K562 (cell line): ENCODE measurements around the gene FIZ1. TPM values are rescaled to one million over a fixed set of nuclear protein-coding genes. Genes with fewer than 3 reads are reported as not detected.
A peak's percentile ranks its signal among the peaks of the same experiment; 100 is the strongest.

ENCODE experiments used
- ADNP ChIP-seq: fragments of 200-800 bp; sonication (Bioruptor generic); IDR thresholded peaks from 2 replicates; pipeline ENCODE4 v1.6.1; 2016; ENCODE audit warnings: missing genetic modification characterization, missing compliant biosample characterization
- CXXC5 ChIP-seq: fragments of 250-450 bp; sonication (Bioruptor Pico); IDR thresholded peaks from 2 replicates; pipeline ENCODE4 v1.8.0; 2022; ENCODE audit warnings: inconsistent platforms, mild to moderate bottlenecking, moderate library complexity
- GABPA ChIP-seq: fragments of 200-800 bp; sonication (Bioruptor generic); conservative IDR thresholded peaks from 2 replicates; pipeline ENCODE4 v1.6.1; 2016; ENCODE audit warnings: low read depth, missing genetic modification characterization, missing compliant biosample characterization
- HCFC1 ChIP-seq: IDR thresholded peaks from 2 replicates; pipeline ENCODE4 v1.6.1; 2012; ENCODE audit warnings: low read depth, low read length, improper control_type of control experiment
- ILF3 ChIP-seq: fragments of 450-650 bp; IDR thresholded peaks from 2 replicates; pipeline ENCODE4 v1.6.1; 2018; ENCODE audit warnings: antibody characterized with exemption, mild to moderate bottlenecking, moderate library complexity, borderline replicate concordance
- NBN ChIP-seq: fragments of 450-650 bp; IDR thresholded peaks from 2 replicates; pipeline ENCODE4 v1.6.1; 2016; ENCODE audit warnings: low read depth, mild to moderate bottlenecking
- SPI1 ChIP-seq: IDR thresholded peaks from 2 replicates; pipeline ENCODE4 v1.6.1; 2011; ENCODE audit warnings: low read depth, low read length, control low read depth, borderline replicate concordance
- XRCC3 ChIP-seq: fragments of 450-650 bp; IDR thresholded peaks from 2 replicates; pipeline ENCODE4 v1.6.1; 2017; ENCODE audit warnings: mild to moderate bottlenecking, moderate library complexity
- ZNF785 ChIP-seq: fragments of 250-450 bp; sonication (Bioruptor Pico); IDR thresholded peaks from 2 replicates; pipeline ENCODE4 v1.4.0; 2020; ENCODE audit warnings: mild to moderate bottlenecking
- polyA plus RNA-seq, 8 experiments: library from polyadenylated mRNA; depleted of rRNA in 4 of 8; stranded (reverse) in 5 of 8; unstranded in 3 of 8; fragments of >200 nt; fragmentation: Nextera tagmentation in 2 of 8; fragmentation: Illumina TruSeq in 1 of 8; extraction: Ambion mirVana in 2 of 8; extraction: Trizol in 1 of 8; gene quantifications; 2 replicates each; pipeline versions ENCODE4 v1.2.1 to v1.2.3, GENCODE V29; 2011 to 2014; ENCODE audit warnings: inconsistent platforms in 1 of 8, missing spikeins in 1 of 8
- total RNA-seq, 7 experiments: library from RNA; depleted of rRNA in 6 of 7; stranded (reverse); fragments of >200 nt in 6 of 7; fragmentation: Illumina TruSeq in 2 of 7; extraction: Trizol in 2 of 7; gene quantifications; 2 replicates each; pipeline versions ENCODE4 v1.2.1 to v1.2.3, GENCODE V29; 2011 to 2021; ENCODE audit warnings: low replicate concordance in 1 of 7
- TF ChIP-seq, protein P1 (sequence below): fragments of 250-450 bp; sonication (Bioruptor Pico); IDR thresholded peaks from 2 replicates; pipeline ENCODE4 v1.8.0; 2021; ENCODE audit warnings: moderate library complexity, mild to moderate bottlenecking, inconsistent platforms
- TF ChIP-seq, protein P2 (sequence below), 2 experiments: IDR thresholded peaks; 2 replicates each; pipeline ENCODE4 v1.6.1; 2011; ENCODE audit warnings: borderline replicate concordance in 1 of 2, control low read depth in 1 of 2, low read depth in 1 of 2, low read length in 1 of 2, mild to moderate bottlenecking in 1 of 2, mixed read lengths in 1 of 2, moderate library complexity in 1 of 2; ENCODE audit not compliant: insufficient read depth in 1 of 2, insufficient read length in 1 of 2, poor library complexity in 1 of 2, severe bottlenecking in 1 of 2; ENCODE audit errors: extremely low read depth in 1 of 2
- TF ChIP-seq, protein P3 (sequence below): sonication (generic); formaldehyde crosslinking; IDR thresholded peaks from 2 replicates; pipeline ENCODE4 v1.8.0; 2023; ENCODE audit warnings: mild to moderate bottlenecking, missing genetic modification reagents
- TF ChIP-seq, protein P4 (sequence below): fragments of 450-650 bp; IDR thresholded peaks from 2 replicates; pipeline ENCODE4 v1.6.1; 2018; ENCODE audit not compliant: partially characterized antibody
- TF ChIP-seq, protein P5 (sequence below): fragments of 250-450 bp; sonication (Bioruptor Pico); IDR thresholded peaks from 2 replicates; pipeline ENCODE4 v1.5.0; 2021

FIZ1 gene
- total and polyA plus RNA-seq, 9 of the 15 experiments (the other 6 are each of a cell fraction or from before 2014, with no cell fraction given) = 0.79 to 17.5 (median 5.5) TPM

DNA sequence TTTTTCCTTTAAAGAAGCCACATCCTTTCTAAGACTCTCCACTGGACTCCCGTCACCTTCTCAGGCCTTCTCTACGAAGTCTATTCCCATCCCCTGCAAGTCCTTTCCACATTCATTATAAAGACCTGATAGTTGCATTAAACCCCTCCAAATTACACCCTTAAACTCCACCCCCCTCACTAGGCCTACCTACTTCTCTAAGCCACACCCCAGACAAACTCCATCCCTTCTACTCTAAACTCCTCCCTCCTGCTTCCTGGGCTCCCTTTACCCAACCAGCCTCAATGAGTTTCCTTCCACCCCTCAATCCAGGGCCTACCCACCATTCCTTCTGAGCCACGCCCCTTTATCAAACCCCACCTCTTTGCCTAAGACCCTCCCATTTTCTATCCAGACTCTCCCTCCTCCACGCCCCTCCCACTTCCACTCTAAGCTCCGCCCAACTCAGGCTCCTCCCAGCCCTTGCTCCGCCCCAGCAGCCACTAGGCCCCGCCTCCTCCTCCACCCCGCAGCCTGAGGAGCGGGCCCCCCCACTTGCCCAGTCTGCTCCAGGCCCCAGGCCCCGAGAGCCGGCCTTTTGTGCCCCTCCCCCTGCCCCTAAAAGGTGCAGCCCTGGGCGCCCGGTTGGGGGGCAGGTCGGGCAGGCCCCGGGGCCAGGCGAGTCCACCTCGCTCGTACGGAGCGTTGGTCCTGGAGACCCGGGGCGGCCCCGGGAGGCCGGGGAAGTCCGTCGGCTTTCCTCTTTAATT, 424 bp downstream of the FIZ1 start (continued):
- TF ChIP-seq, protein P1, sequence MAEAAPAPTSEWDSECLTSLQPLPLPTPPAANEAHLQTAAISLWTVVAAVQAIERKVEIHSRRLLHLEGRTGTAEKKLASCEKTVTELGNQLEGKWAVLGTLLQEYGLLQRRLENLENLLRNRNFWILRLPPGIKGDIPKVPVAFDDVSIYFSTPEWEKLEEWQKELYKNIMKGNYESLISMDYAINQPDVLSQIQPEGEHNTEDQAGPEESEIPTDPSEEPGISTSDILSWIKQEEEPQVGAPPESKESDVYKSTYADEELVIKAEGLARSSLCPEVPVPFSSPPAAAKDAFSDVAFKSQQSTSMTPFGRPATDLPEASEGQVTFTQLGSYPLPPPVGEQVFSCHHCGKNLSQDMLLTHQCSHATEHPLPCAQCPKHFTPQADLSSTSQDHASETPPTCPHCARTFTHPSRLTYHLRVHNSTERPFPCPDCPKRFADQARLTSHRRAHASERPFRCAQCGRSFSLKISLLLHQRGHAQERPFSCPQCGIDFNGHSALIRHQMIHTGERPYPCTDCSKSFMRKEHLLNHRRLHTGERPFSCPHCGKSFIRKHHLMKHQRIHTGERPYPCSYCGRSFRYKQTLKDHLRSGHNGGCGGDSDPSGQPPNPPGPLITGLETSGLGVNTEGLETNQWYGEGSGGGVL (CRISPR knock-in tag) = no peak
- TF ChIP-seq CXXC5 (peak; percentile 59), ADNP (tag) (no peak), NBN (no peak), SPI1 (peak; percentile 53; the same call in 1 of the 2 replicates), GABPA (no peak), HCFC1 (no peak), ZNF785 (CRISPR knock-in tag) (no peak), ILF3 (no peak), XRCC3 (no peak)
- TF ChIP-seq, protein P2, sequence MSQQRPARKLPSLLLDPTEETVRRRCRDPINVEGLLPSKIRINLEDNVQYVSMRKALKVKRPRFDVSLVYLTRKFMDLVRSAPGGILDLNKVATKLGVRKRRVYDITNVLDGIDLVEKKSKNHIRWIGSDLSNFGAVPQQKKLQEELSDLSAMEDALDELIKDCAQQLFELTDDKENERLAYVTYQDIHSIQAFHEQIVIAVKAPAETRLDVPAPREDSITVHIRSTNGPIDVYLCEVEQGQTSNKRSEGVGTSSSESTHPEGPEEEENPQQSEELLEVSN (IDR thresholded peaks at IDR 0.05; ENCODE audit: borderline replicate concordance in 1 of 2, extremely low read depth in 1 of 2, insufficient read depth in 1 of 2, insufficient read length in 1 of 2, low read depth in 1 of 2, low read length in 1 of 2, poor library complexity in 1 of 2, severe bottlenecking in 1 of 2) = peak in 1 of 2 experiments; percentile 16
- TF ChIP-seq, protein P3, sequence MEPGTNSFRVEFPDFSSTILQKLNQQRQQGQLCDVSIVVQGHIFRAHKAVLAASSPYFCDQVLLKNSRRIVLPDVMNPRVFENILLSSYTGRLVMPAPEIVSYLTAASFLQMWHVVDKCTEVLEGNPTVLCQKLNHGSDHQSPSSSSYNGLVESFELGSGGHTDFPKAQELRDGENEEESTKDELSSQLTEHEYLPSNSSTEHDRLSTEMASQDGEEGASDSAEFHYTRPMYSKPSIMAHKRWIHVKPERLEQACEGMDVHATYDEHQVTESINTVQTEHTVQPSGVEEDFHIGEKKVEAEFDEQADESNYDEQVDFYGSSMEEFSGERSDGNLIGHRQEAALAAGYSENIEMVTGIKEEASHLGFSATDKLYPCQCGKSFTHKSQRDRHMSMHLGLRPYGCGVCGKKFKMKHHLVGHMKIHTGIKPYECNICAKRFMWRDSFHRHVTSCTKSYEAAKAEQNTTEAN (CRISPR knock-in tag) = no peak
- TF ChIP-seq, protein P4, sequence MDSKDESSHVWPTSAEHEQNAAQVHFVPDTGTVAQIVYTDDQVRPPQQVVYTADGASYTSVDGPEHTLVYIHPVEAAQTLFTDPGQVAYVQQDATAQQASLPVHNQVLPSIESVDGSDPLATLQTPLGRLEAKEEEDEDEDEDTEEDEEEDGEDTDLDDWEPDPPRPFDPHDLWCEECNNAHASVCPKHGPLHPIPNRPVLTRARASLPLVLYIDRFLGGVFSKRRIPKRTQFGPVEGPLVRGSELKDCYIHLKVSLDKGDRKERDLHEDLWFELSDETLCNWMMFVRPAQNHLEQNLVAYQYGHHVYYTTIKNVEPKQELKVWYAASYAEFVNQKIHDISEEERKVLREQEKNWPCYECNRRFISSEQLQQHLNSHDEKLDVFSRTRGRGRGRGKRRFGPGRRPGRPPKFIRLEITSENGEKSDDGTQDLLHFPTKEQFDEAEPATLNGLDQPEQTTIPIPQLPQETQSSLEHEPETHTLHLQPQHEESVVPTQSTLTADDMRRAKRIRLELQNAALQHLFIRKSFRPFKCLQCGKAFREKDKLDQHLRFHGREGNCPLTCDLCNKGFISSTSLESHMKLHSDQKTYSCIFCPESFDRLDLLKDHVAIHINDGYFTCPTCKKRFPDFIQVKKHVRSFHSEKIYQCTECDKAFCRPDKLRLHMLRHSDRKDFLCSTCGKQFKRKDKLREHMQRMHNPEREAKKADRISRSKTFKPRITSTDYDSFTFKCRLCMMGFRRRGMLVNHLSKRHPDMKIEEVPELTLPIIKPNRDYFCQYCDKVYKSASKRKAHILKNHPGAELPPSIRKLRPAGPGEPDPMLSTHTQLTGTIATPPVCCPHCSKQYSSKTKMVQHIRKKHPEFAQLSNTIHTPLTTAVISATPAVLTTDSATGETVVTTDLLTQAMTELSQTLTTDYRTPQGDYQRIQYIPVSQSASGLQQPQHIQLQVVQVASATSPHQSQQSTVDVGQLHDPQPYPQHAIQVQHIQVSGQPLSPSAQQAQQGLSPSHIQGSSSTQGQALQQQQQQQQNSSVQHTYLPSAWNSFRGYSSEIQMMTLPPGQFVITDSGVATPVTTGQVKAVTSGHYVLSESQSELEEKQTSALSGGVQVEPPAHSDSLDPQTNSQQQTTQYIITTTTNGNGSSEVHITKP = no peak
- TF ChIP-seq, protein P5, sequence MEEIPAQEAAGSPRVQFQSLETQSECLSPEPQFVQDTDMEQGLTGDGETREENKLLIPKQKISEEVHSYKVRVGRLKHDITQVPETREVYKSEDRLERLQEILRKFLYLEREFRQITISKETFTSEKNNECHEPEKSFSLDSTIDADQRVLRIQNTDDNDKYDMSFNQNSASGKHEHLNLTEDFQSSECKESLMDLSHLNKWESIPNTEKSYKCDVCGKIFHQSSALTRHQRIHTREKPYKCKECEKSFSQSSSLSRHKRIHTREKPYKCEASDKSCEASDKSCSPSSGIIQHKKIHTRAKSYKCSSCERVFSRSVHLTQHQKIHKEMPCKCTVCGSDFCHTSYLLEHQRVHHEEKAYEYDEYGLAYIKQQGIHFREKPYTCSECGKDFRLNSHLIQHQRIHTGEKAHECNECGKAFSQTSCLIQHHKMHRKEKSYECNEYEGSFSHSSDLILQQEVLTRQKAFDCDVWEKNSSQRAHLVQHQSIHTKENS (CRISPR knock-in tag) = no peak
